H9 (cell line): ENCODE results near the gene ARHGAP30. TPM values are rescaled to one million over a fixed set of nuclear protein-coding genes. Genes with fewer than 3 reads are reported as not detected.
A peak's percentile ranks its signal among the peaks of the same experiment; 100 is the strongest.

ENCODE experiments used
- DNase-seq: peaks from one replicate; pipeline ENCODE4 v3.0.0-alpha.2; 2017
- H2AFZ ChIP-seq: one replicate; pipeline ENCODE4 v1.6.1; 2013; ENCODE audit warnings: mild to moderate bottlenecking, low read length, control low read depth, moderate library complexity
- H2AK5ac ChIP-seq: 2 replicates; pipeline ENCODE4 v1.6.1; 2013; ENCODE audit warnings: low read length, control low read depth, mixed read lengths; ENCODE audit not compliant: insufficient read length
- H2BK120ac ChIP-seq: one replicate; pipeline ENCODE4 v1.6.1; 2013; ENCODE audit warnings: low read depth, mild to moderate bottlenecking, low read length, control low read depth, inconsistent platforms; ENCODE audit not compliant: poor library complexity, severe bottlenecking
- H2BK12ac ChIP-seq: 2 replicates; pipeline ENCODE4 v1.6.1; 2013; ENCODE audit warnings: low read length, control low read depth, mixed read lengths, low read depth; ENCODE audit not compliant: insufficient read length
- H2BK15ac ChIP-seq: 2 replicates; pipeline ENCODE4 v1.6.1; 2013; ENCODE audit warnings: low read depth, low read length, control low read depth
- H2BK20ac ChIP-seq: one replicate; pipeline ENCODE4 v1.6.1; 2013; ENCODE audit warnings: low read depth, mild to moderate bottlenecking, low read length, control low read depth, inconsistent platforms; ENCODE audit not compliant: poor library complexity, severe bottlenecking
- H2BK5ac ChIP-seq: 2 replicates; pipeline ENCODE4 v1.6.1; 2013; ENCODE audit warnings: low read length, control low read depth, mixed read lengths; ENCODE audit not compliant: insufficient read length
- H3K14ac ChIP-seq: 2 replicates; pipeline ENCODE4 v1.6.1; 2013; ENCODE audit warnings: low read length, control low read depth; ENCODE audit not compliant: insufficient read depth
- H3K18ac ChIP-seq: 2 replicates; pipeline ENCODE4 v1.6.1; 2013; ENCODE audit warnings: low read depth, mild to moderate bottlenecking, mixed read lengths, low read length, control low read depth; ENCODE audit not compliant: insufficient read length
- H3K23ac ChIP-seq: 2 replicates; pipeline ENCODE4 v1.6.1; 2013; ENCODE audit warnings: low read length, control low read depth, mixed read lengths, low read depth; ENCODE audit not compliant: insufficient read length
- H3K23me2 ChIP-seq: 2 replicates; pipeline ENCODE4 v1.6.1; 2013; ENCODE audit warnings: low read depth, mild to moderate bottlenecking, mixed read lengths, low read length, control low read depth; ENCODE audit not compliant: insufficient read length, poor library complexity, severe bottlenecking
- H3K27ac ChIP-seq: 2 replicates; pipeline ENCODE4 v1.5.1; 2013; ENCODE audit warnings: low read length, control low read depth, mixed read lengths, low read depth; ENCODE audit not compliant: insufficient read length
- H3K27me3 ChIP-seq: 2 replicates; pipeline ENCODE4 v1.6.1; 2013; ENCODE audit warnings: low read length, control low read depth, inconsistent platforms; ENCODE audit not compliant: insufficient read depth
- H3K4ac ChIP-seq: 2 replicates; pipeline ENCODE4 v1.6.1; 2013; ENCODE audit warnings: low read depth, mild to moderate bottlenecking, control low read depth, inconsistent platforms, low read length, moderate library complexity
- H3K4me1 ChIP-seq: 2 replicates; pipeline ENCODE4 v1.6.1; 2013; ENCODE audit warnings: low read length, control low read depth, inconsistent platforms; ENCODE audit not compliant: insufficient read depth
- H3K4me2 ChIP-seq: 2 replicates; pipeline ENCODE4 v1.6.1; 2013; ENCODE audit warnings: low read length, control low read depth, mixed read lengths; ENCODE audit not compliant: insufficient read length, insufficient read depth
- H3K56ac ChIP-seq: 2 replicates; pipeline ENCODE4 v1.6.1; 2013; ENCODE audit warnings: low read depth, mild to moderate bottlenecking, mixed read lengths, low read length, control low read depth; ENCODE audit not compliant: insufficient read length
- H3K79me1 ChIP-seq: 2 replicates; pipeline ENCODE4 v1.6.1; 2013; ENCODE audit warnings: low read depth, mild to moderate bottlenecking, moderate library complexity, low read length, control low read depth, inconsistent platforms; ENCODE audit not compliant: insufficient read depth, poor library complexity, severe bottlenecking
- H3K79me2 ChIP-seq: 2 replicates; pipeline ENCODE4 v1.6.1; 2013; ENCODE audit warnings: low read length, control low read depth, inconsistent platforms; ENCODE audit not compliant: insufficient read depth
- H3K9ac ChIP-seq: 2 replicates; pipeline ENCODE4 v1.6.1; 2013; ENCODE audit warnings: low read length, control low read depth, mixed read lengths; ENCODE audit not compliant: insufficient read length; ENCODE audit errors: extremely low read depth
- H3K9me3 ChIP-seq: one replicate; pipeline ENCODE4 v1.6.1; 2013; ENCODE audit warnings: low read depth, low read length, inconsistent platforms; ENCODE audit not compliant: control insufficient read depth
- H3T11ph ChIP-seq: one replicate; pipeline ENCODE4 v1.6.1; 2013; ENCODE audit warnings: mild to moderate bottlenecking, low read length, control low read depth, inconsistent platforms
- H4K20me1 ChIP-seq: one replicate; pipeline ENCODE4 v1.6.1; 2013; ENCODE audit not compliant: control insufficient read depth, insufficient read length, insufficient read depth
- H4K5ac ChIP-seq: 2 replicates; pipeline ENCODE4 v1.6.1; 2013; ENCODE audit warnings: low read depth, mild to moderate bottlenecking, mixed read lengths, low read length, control low read depth; ENCODE audit not compliant: insufficient read length
- H4K8ac ChIP-seq: replicated peaks from 2 replicates; pipeline ENCODE4 v1.6.1; 2013; ENCODE audit warnings: low read length, control low read depth, mixed read lengths, low read depth; ENCODE audit not compliant: insufficient read length
- H4K91ac ChIP-seq: 2 replicates; pipeline ENCODE4 v1.6.1; 2013; ENCODE audit warnings: low read depth, mild to moderate bottlenecking, moderate library complexity, mixed read lengths, low read length, control low read depth; ENCODE audit not compliant: insufficient read length
- H3K27ac Mint-ChIP-seq, 3 experiments: 2 replicates in 2 of 3; 3 replicates in 1 of 3; pipeline ENCODE4 v1.8.0; 2020 to 2021; ENCODE audit warnings: mixed read lengths in 3 of 3, mild to moderate bottlenecking in 1 of 3, moderate library complexity in 1 of 3
- H3K27me3 Mint-ChIP-seq: 2 replicates; pipeline ENCODE4 v1.8.0; 2021; ENCODE audit warnings: low read depth, mild to moderate bottlenecking, moderate library complexity, mixed read lengths
- H3K36me3 Mint-ChIP-seq, 3 experiments: 2 replicates in 2 of 3; 3 replicates in 1 of 3; pipeline ENCODE4 v1.8.0; 2020 to 2021; ENCODE audit warnings: low read depth in 3 of 3, mixed read lengths in 3 of 3; ENCODE audit not compliant: insufficient read depth in 1 of 3
- H3K4me1 Mint-ChIP-seq, 2 experiments: 2 replicates each; pipeline ENCODE4 v1.8.0; 2020; ENCODE audit warnings: mixed read lengths in 2 of 2
- H3K4me3 Mint-ChIP-seq, 2 experiments: 2 replicates in 1 of 2; 3 replicates in 1 of 2; pipeline ENCODE4 v1.8.0; 2020 to 2021; ENCODE audit warnings: mild to moderate bottlenecking in 2 of 2, mixed read lengths in 2 of 2, moderate library complexity in 1 of 2
- H3K9me3 Mint-ChIP-seq, 2 experiments: 2 replicates in 1 of 2; 3 replicates in 1 of 2; pipeline ENCODE4 v1.8.0; 2020; ENCODE audit warnings: mild to moderate bottlenecking in 2 of 2, mixed read lengths in 2 of 2, moderate library complexity in 1 of 2
- CTCF ChIP-seq: fragments of 200-600 bp; sonication (generic); conservative IDR thresholded peaks from 3 replicates; pipeline ENCODE4 v1.8.0; 2021; ENCODE audit warnings: antibody characterized with exemption, mild to moderate bottlenecking
- WGBS: extraction: QIAGEN DNeasy Blood & Tissue Kit; methylation state at CpG from one replicate; pipeline ENCODE4 v1.1.7; 2013; ENCODE audit warnings: missing lambda C conversion rate, low lambda C conversion rate, mixed read lengths; ENCODE audit not compliant: insufficient read length; ENCODE audit errors: extremely low coverage; 5-methylcytosine and 5-hydroxymethylcytosine counted together
- total RNA-seq: library from RNA; stranded (reverse); gene quantifications from 2 replicates; pipeline ENCODE4 v1.2.1, GENCODE V29; 2021

ARHGAP30 gene
- total RNA-seq, 1 experiment from 2014 or later: 0.13 TPM

- H4K91ac ChIP-seq: no peak overlapping the region
- no peak overlapping the region for H3K9ac ChIP-seq
- H3K79me1 ChIP-seq: no peaks in the 10 kb centered on the region
- no peak overlapping the region for H2BK5ac ChIP-seq
- H3K18ac ChIP-seq: no peak overlapping the region
- no peak overlapping the region for H2BK12ac ChIP-seq
- H3K14ac ChIP-seq: no peak overlapping the region; the same call in 1 of the 2 replicates
- H2AK5ac ChIP-seq: no peak overlapping the region
- H3T11ph ChIP-seq: no peak overlapping the region
- no peak overlapping the region for H4K5ac ChIP-seq
- WGBS: no CpG with 5 or more reads among the region's 10 CpGs
- Mint-ChIP-seq H3K9me3 (no peaks in the 10 kb centered on the region), H3K4me3 (peak overlapping the region in 1 of 2 experiments; percentile 42; a peak in 2 of 5 replicates), H3K27ac (peak overlapping the region in 1 of 3 experiments; percentile 72; a peak in 1 of 7 replicates), H3K27me3 (peaks cover 15% of the 10 kb centered on the region), H3K36me3 (no peaks in the 10 kb centered on the region), H3K4me1 (peaks cover 13 to 19% of the 10 kb centered on the region in 2 experiments)
- H3K23ac ChIP-seq: no peak overlapping the region
- H3K27me3 ChIP-seq: no peaks in the 10 kb centered on the region
- H3K79me2 ChIP-seq: no peaks in the 10 kb centered on the region
- no peaks in the 10 kb centered on the region for H4K20me1 ChIP-seq
- H3K56ac ChIP-seq: no peak overlapping the region
- H2AFZ ChIP-seq: no peak overlapping the region
- H3K27ac ChIP-seq: no peak overlapping the region
- H2BK120ac ChIP-seq: no peak overlapping the region
- no peak overlapping the region for H3K4me2 ChIP-seq
- no peak overlapping the region for H2BK20ac ChIP-seq
- no peak for TF ChIP-seq CTCF
- no peak overlapping the region for H2BK15ac ChIP-seq
- no peak overlapping the region for H4K8ac ChIP-seq
- peak; percentile 65 for DNase-seq
- no peaks in the 10 kb centered on the region; the same call in 1 of the 2 replicates for H3K4me1 ChIP-seq
- no peak overlapping the region for H3K4ac ChIP-seq
- no peaks in the 10 kb centered on the region for H3K23me2 ChIP-seq
- no peaks in the 10 kb centered on the region for H3K9me3 ChIP-seq
Measured at GRCh38 chr1:161068306-161069234, 1.1 kb downstream of the ARHGAP30 start.
